OCI-LY7 (cell line): ENCODE data around the gene HIGD1C. TPM values are rescaled to one million over a fixed set of nuclear protein-coding genes. Genes with fewer than 3 reads are reported as not detected.

ENCODE experiments used
- BruUV-seq: library from RNA; stranded (reverse); fragments of 400-500 nt; replicated peaks from 2 replicates; lab custom pipeline; 2021; lab: Mats Ljungman, UMichigan
- CTCF ChIA-PET: fragments of 300-600 bp; sonication (Branson Sonifier 250); formaldehyde crosslinking; loops from one replicate; lab custom pipeline; 2022; ENCODE audit warnings: antibody characterized with exemption; ENCODE audit not compliant: unreplicated experiment; lab: Charles Lee
- POLR2A ChIA-PET: fragments of 300-600 bp; sonication (Branson Sonifier 250); formaldehyde crosslinking; loops from one replicate; lab custom pipeline; 2022; ENCODE audit warnings: antibody characterized with exemption; lab: Charles Lee
- DNase-seq: peaks from one replicate; pipeline ENCODE4 v3.0.0-alpha.2; 2015; ENCODE audit warnings: low spot score
- H2AFZ ChIP-seq: fragments of 200-600 bp; sonication (generic), shearing (Covaris generic); 2 replicates; pipeline ENCODE4 v1.6.1; 2014; ENCODE audit warnings: mild to moderate bottlenecking, antibody characterized with exemption, low read length, moderate library complexity
- H3K27ac ChIP-seq: fragments of 200-600 bp; sonication (generic); 2 replicates; pipeline ENCODE4 v1.5.1; 2014; ENCODE audit warnings: mixed run types, low read depth, mild to moderate bottlenecking, moderate library complexity, low read length, inconsistent platforms; ENCODE audit not compliant: poor library complexity, severe bottlenecking
- H3K36me3 ChIP-seq: fragments of 200-600 bp; sonication (generic); 2 replicates; pipeline ENCODE4 v1.6.1; 2014; ENCODE audit warnings: mild to moderate bottlenecking, antibody characterized with exemption, low read length, moderate library complexity, mixed read lengths; ENCODE audit not compliant: insufficient read depth
- H3K4me1 ChIP-seq: fragments of 200-600 bp; sonication (generic); 2 replicates; pipeline ENCODE4 v1.5.1; 2014; ENCODE audit warnings: mild to moderate bottlenecking, low read length; ENCODE audit not compliant: insufficient read depth, poor library complexity, severe bottlenecking
- H3K4me2 ChIP-seq: fragments of 200-600 bp; sonication (generic); 2 replicates; pipeline ENCODE4 v1.6.1; 2014; ENCODE audit warnings: mild to moderate bottlenecking, low read length
- H3K4me3 ChIP-seq: fragments of 200-600 bp; sonication (generic); 2 replicates; pipeline ENCODE4 v1.5.1; 2014; ENCODE audit warnings: mild to moderate bottlenecking, low read depth, low read length; ENCODE audit not compliant: poor library complexity, severe bottlenecking
- H3K79me2 ChIP-seq: fragments of 200-600 bp; sonication (generic); 2 replicates; pipeline ENCODE4 v1.6.1; 2016; ENCODE audit warnings: low read depth, mild to moderate bottlenecking, low read length, moderate library complexity, mixed read lengths; ENCODE audit not compliant: insufficient read depth
- H3K9me2 ChIP-seq: fragments of 200-600 bp; sonication (generic); 2 replicates; pipeline ENCODE4 v1.6.1; 2016; ENCODE audit warnings: mild to moderate bottlenecking, low read length, mixed read lengths; ENCODE audit not compliant: insufficient read depth
- H3K9me3 ChIP-seq: fragments of 200-600 bp; sonication (generic); 2 replicates; pipeline ENCODE4 v1.6.1; 2014; ENCODE audit warnings: mild to moderate bottlenecking, mixed run types, low read length, mixed read lengths
- H4K20me1 ChIP-seq: fragments of 200-600 bp; sonication (generic); 2 replicates; pipeline ENCODE4 v1.6.1; 2014; ENCODE audit warnings: mild to moderate bottlenecking, antibody characterized with exemption, low read length, moderate library complexity, mixed read lengths; ENCODE audit not compliant: insufficient read depth
- EZH2phosphoT487 ChIP-seq: fragments of 200-600 bp; sonication (generic); IDR thresholded peaks from 2 replicates; pipeline ENCODE4 v1.6.1; 2018; ENCODE audit warnings: low read depth, borderline replicate concordance, mild to moderate bottlenecking, mixed run types, antibody characterized with exemption, low read length, moderate library complexity, mixed read lengths
- intact Hi-C: fragments of 100-400 bp; cut with micrococcal nuclease; formaldehyde crosslinking; loops from one replicate; pipeline ENCODE4 v1.10.0; 2022; ENCODE audit not compliant: unreplicated experiment
- total RNA-seq, 2 experiments: library from RNA; depleted of rRNA in 1 of 2; stranded (reverse); fragments of >200 nt in 1 of 2; shearing (Covaris generic) in 1 of 2; gene quantifications; 2 replicates each; pipeline ENCODE4 v1.2.3, GENCODE V29; 2014 to 2022
- TF ChIP-seq, protein P1 (sequence below): fragments of 200-600 bp; sonication (generic); conservative IDR thresholded peaks from 2 replicates; pipeline ENCODE4 v1.5.1; 2014; ENCODE audit warnings: mild to moderate bottlenecking, antibody characterized with exemption, low read length, moderate library complexity, mixed read lengths

Gene HIGD1C
- total RNA-seq, 2 experiments from 2014 or later = not detected

DNA sequence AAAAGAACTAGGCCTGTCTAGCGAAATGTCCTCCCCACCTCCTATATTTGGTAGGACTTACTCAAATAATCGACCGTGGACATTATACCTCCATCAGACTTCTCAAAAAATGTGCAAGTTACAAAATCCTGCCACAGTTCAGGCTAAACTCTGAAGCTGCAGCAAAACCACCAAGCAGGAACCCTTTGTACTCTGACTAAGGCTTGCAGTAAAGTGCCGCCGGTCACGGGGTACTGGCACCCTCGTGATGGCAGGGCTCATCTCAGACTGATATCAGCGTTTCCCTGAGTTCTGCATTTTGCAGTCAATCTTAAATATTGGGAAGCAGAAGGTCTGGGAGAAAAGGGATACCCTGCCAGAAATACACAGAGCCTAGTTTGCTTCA, 56.7 kb downstream of the HIGD1C start:
- intact Hi-C loops = no loop called here
- no peaks in the 10 kb centered on the region for H4K20me1 ChIP-seq
- H3K9me3 ChIP-seq = no peaks in the 10 kb centered on the region
- H3K79me2 ChIP-seq = peaks cover 18% of the 10 kb centered on the region; the same call in 1 of the 2 replicates
- no peak overlapping the region for H3K27ac ChIP-seq
- CTCF ChIA-PET = interaction anchor here (1.2 kb wide), 1 partner anchor 220 kb away, joined by 3 read pairs; no protein-coding TSS in a partner anchor
- no peak overlapping the region for H3K4me2 ChIP-seq
- H3K4me3 ChIP-seq = no peak overlapping the region
- no peaks in the 10 kb centered on the region for H3K9me2 ChIP-seq
- TF ChIP-seq, protein P1, sequence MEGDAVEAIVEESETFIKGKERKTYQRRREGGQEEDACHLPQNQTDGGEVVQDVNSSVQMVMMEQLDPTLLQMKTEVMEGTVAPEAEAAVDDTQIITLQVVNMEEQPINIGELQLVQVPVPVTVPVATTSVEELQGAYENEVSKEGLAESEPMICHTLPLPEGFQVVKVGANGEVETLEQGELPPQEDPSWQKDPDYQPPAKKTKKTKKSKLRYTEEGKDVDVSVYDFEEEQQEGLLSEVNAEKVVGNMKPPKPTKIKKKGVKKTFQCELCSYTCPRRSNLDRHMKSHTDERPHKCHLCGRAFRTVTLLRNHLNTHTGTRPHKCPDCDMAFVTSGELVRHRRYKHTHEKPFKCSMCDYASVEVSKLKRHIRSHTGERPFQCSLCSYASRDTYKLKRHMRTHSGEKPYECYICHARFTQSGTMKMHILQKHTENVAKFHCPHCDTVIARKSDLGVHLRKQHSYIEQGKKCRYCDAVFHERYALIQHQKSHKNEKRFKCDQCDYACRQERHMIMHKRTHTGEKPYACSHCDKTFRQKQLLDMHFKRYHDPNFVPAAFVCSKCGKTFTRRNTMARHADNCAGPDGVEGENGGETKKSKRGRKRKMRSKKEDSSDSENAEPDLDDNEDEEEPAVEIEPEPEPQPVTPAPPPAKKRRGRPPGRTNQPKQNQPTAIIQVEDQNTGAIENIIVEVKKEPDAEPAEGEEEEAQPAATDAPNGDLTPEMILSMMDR = no peak
- H3K4me1 ChIP-seq = no peaks in the 10 kb centered on the region
- BruUV-seq = no TSS peak
- POLR2A ChIA-PET = interaction anchor here (0.7 to 1.1 kb wide), 2 partner anchors 17 to 195 kb away, joined by 4 read pairs; partner anchors contain the start of gene SLC11A2
- no peak overlapping the region for H2AFZ ChIP-seq
- peaks cover 45% of the 10 kb centered on the region for H3K36me3 ChIP-seq
- DNase-seq = no peak

DNA sequence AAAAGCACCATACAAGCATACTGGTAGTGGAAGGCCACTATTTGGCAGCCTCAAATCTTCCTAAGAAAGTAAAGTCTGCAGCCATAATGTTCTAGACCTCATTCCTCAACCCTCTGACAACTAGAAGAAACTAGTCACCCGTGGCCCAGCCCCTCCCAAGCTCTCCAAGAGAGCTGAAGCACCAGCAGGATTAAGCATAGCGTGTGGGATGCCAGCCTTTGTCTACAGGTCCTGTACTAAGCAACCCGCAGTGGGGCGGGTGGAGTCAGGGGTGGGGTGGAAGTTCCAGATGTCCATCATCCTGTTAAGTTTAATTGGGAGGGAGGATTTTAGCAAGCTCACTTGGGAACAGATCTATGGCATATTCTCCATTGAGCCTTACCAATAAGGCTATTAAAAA, 59.6 kb downstream of the HIGD1C start:
- Histone ChIP-seq H3K4me1 (no peaks in the 10 kb centered on the region), H3K4me2 (no peak overlapping the region), H3K36me3 (peaks cover 17% of the 10 kb centered on the region), H3K9me3 (no peaks in the 10 kb centered on the region), H3K79me2 (peaks cover 28% of the 10 kb centered on the region; the same call in 1 of the 2 replicates), H3K27ac (no peak overlapping the region), H3K4me3 (no peak overlapping the region), H3K9me2 (no peaks in the 10 kb centered on the region), H2AFZ (no peak overlapping the region), H4K20me1 (no peaks in the 10 kb centered on the region)
- ChIA-PET CTCF (no interaction called here), POLR2A (interaction anchor here (2.3 kb wide), 1 partner anchor 14 kb away, joined by 8 read pairs; the partner anchor contains the start of gene SLC11A2)
- TF ChIP-seq, protein P1 = no peak
- no peak for TF ChIP-seq EZH2phosphoT487
- no TSS peak for BruUV-seq
- no peak for DNase-seq
- intact Hi-C loops = no loop called here

DNA sequence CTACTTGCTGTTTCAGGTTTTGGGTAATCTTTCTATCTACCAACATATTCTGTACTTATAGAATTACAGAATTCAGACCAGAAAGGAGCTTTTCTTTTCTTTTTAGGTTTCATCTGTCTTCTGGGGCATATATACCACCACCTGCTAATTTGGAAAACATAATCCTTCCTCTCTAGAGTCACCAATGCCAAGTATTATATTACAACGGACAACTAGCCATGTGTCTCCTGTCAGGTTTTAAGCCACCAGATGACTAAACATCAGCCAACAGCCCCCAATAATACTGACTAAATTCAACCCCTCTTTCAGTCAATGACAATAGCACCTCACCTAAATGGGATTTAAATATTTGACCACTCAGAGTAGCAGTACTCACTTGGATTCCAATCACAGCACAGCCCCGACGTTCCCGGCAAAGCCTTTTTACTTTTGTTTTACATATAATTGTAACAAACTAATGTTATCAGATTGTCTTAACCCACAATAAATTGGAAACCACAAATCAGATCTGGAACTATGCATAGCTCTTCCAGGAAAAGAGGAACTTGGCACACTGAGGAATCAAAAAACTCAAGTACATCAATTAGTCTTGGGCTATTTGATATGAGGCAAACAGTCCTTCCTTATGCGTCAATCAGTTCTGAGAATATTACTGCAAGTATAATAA, 60.4 kb downstream of the HIGD1C start:
- no peak overlapping the region for H2AFZ ChIP-seq
- H4K20me1 ChIP-seq = 0 out of 2 replicates have a peak, but pooled peaks cover 4% of the 10 kb centered on the region

More for the DNA sequence above, 60.4 kb downstream of the HIGD1C start:
- H3K36me3 ChIP-seq = peaks cover 13% of the 10 kb centered on the region
- no peaks in the 10 kb centered on the region for H3K9me3 ChIP-seq
- ChIA-PET CTCF (no interaction called here), POLR2A (interaction anchor here (0.7 to 2.3 kb wide), 2 partner anchors 13 to 23 kb away, joined by 5 to 8 read pairs; partner anchors contain the start of gene SLC11A2)
- H3K4me2 ChIP-seq = no peak overlapping the region
- DNase-seq = no peak
- no peaks in the 10 kb centered on the region for H3K9me2 ChIP-seq
- TF ChIP-seq EZH2phosphoT487 = no peak
- TF ChIP-seq, protein P1 = no peak
- BruUV-seq = TSS peak; percentile 30
- H3K79me2 ChIP-seq = peaks cover 35% of the 10 kb centered on the region; the same call in 1 of the 2 replicates
- intact Hi-C loops = no loop called here
- H3K4me3 ChIP-seq = no peak overlapping the region
- no peak overlapping the region for H3K27ac ChIP-seq
- H3K4me1 ChIP-seq = no peaks in the 10 kb centered on the region
